Non-pigmented ciliary epithelial cell (primary cell): ENCODE data around the gene TSC22D4.
"Not testable (repeated sequence)": the region's sequence is repeated elsewhere in the genome, so short reads cannot be mapped to it uniquely, and the experiment has no call there.

Experiments used
- DNase-seq: peaks from one replicate; pipeline ENCODE4 v3.0.0-alpha.2; 2010; ENCODE audit warnings: low read depth

The TSC22D4 gene

GRCh38 chr7:100443096-100443840, 35.7 kb downstream of the TSC22D4 start:
- no peak for DNase-seq

- no peak for DNase-seq
Measured at GRCh38 chr7:100441641-100442535, 37.1 kb downstream of the TSC22D4 start.

GRCh38 chr7:100439244-100439643, 39.8 kb downstream of the TSC22D4 start:
- not testable (repeated sequence) for DNase-seq

GRCh38 chr7:100438731-100439130, 40.3 kb downstream of the TSC22D4 start:
- not testable (repeated sequence) for DNase-seq

DNA sequence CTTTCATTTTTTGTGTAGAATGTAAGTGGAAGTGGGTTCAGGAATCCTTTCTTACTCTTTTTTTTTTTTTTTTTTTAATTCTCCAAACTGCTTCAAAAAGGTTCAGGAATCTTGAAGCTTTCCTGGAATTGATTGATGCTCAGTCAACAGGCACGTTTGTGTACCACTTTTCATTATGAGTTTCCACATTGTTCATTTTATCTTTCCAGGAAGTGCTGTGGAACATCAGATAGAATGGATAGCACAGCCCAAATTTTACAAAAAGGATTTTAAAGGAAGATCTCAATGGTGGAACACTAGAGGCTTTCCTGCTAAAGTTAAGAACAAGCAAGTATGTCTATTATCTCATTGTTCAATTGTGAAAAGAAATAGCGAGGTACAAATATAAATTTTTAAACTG, 40.8 kb downstream of the TSC22D4 start:
- DNase-seq: no peak

DNA sequence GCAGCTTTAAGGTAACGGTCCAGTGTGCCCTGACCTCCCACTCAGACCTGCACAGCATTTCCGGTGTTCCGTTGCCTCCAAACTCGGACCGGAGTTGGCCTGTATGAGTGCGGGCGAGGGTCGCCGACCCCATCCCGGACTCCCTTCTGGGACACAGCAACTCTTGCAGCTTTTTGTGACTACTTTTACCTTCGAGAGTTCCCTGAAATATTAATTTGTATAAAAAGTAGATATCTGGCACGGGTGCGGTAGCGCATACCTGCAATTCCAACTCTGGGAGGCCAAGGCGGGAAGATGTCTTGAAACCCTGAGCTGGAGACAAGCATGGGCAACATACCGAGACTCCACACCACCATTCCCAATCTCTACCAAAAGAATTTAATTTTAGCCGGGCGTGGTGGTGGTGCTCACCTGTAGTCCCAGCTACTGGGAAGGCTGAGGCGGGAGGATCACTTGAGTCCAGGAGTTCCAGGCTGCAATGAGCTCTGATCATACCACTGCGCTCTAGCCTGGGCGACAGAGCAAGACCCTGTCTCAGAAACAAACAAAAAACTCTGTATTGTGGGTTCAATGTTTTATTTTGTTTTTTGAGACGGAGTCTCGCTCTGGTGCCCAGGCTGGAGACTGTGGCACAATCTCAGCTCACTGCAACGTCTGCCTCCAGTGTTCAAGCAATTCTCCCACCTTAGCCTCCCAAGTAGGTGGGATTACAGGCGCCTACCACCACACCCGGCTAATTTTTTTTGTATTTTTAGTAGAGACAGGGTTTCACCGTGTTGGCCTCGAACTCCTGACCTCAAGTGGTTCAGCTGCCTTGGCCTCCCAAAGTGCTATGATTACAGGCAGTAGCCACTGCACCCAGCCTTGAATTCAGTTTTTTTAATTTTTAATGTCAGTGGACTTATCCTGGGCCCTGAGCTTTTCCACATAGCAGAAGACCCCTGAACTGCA, 41.6 kb downstream of the TSC22D4 start:
- no peak for DNase-seq

- no peak for DNase-seq
Measured at GRCh38 chr7:100435401-100436304, 43.4 kb downstream of the TSC22D4 start.

GRCh38 chr7:100434297-100435144, 44.5 kb downstream of the TSC22D4 start:
- no peak for DNase-seq

DNA sequence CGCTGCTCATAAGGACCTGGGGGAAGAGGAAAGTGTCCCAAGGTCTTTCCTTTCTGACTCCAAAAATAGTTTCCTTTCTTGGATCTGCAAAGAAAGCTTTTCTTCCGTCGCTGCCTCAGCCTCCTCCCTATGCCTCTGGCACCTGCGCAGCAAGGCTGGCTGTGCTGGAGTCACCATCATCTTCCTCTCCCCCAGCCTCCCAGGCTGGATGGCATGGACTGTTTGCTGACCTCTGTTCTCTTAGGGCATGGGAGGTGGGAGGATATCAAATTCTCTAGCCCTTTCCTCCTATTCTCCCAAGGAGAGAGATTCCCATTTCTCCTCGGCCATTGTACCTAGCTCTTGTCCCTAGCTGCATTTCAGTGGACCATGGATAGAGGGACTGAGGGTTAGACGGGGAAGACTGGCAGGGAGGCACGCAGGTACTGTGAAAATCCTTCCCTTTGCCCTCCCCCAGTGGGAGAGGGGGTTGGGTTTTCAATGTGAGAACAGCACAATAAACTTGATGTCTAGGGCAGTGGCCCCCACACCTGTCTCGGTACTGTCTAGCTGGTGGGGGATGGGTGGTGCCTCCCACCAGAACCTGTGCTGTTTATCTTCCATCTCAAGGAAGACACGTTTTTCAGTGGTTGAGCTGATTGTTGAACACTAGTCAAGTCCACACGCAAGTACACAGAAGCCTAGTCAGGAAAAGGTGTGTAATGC, 45.3 kb downstream of the TSC22D4 start:
- DNase-seq: no peak

- no peak for DNase-seq
Measured at GRCh38 chr7:100433276-100433591, 45.8 kb downstream of the TSC22D4 start.

DNA sequence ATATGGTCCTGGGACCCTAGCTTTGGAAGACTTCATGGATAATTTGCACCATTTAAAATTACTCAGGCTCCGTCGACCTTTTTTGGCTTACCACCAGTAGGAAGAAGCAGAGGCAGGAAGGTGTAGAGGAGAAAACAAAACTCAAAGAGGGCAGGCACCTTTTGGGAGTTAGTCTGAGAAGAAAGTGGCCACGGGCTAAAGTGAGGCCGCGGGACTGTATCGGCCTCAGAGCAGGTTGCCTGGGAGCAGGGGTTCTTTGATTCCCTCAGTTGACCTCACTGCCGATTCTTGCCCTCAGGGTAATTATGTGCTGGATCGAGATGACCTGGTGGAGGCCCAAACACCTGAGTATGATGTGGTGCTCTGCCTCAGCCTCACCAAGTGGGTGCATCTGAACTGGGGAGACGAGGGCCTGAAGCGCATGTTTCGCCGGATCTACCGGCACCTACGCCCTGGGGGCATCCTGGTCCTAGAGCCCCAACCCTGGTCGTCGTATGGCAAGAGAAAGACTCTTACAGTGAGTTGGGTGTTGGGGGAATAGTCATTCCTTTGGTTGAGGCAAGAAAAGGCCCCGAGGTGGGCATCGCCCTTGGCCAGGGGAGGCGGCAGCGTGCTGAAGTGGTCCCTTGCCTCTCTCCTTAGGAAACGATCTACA, 46.3 kb downstream of the TSC22D4 start:
- no peak for DNase-seq

DNA sequence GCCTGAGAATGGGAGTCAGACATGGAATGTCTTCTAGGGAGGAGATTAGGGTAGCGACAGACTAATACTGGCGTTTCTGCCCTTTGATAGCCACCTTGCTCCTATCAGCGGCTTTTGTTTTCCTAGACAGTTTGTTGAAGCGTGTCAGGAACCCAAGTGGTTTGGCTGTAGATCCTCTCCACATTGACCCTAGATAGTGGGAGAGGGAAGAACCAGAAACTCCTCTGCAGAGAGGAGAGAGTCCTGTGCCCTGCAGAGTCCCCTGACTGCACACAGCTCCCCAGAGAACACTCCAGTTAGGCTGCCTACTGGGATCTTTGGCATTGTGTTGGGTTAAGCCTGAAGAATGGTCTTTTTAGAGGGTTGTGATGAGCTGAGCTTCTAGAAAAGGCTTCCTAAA, 47.0 kb downstream of the TSC22D4 start:
- DNase-seq: no peak

GRCh38 chr7:100431286-100431735, 47.7 kb downstream of the TSC22D4 start:
- DNase-seq: no peak

GRCh38 chr7:100430493-100431285, 48.3 kb downstream of the TSC22D4 start:
- no peak for DNase-seq

DNA sequence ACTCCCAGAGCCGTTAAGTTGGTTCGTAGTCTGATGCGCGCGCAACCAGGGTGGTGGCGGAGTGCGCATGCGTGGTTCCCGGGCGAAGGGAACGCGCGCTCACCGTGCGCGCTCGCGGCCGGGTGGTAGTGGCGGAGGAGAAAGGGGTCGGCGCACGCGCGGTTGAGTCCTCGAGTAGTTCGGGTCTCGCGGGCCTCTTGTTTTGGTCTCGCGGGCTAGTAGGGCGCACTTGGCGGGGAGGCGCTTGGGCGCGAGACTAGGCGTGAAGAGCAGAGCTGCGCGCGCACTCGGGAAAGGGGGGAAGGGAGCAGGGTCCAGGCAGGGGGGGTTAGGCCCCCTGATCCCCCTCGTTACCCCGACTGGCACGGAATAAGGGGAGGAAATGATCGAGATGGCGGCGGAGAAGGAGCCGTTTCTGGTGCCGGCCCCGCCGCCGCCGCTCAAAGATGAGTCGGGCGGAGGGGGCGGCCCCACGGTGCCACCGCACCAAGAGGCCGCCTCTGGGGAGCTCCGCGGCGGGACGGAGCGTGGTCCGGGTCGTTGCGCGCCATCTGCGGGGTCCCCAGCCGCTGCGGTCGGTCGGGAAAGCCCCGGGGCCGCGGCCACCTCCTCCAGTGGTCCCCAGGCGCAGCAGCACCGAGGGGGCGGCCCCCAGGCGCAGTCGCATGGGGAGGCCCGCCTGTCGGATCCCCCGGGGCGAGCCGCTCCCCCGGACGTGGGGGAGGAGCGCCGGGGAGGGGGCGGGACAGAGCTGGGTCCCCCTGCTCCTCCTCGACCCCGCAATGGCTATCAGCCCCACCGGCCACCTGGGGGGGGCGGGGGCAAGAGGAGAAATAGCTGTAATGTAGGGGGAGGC, 49.1 kb downstream of the TSC22D4 start, which contains the start of gene MEPCE:
Gene MEPCE (plus strand): TSS at position 195 of the 856 bp plus-strand sequence. CDS start 188 bp downstream, at position 383.
- DNase-seq: peak; percentile 71

DNA sequence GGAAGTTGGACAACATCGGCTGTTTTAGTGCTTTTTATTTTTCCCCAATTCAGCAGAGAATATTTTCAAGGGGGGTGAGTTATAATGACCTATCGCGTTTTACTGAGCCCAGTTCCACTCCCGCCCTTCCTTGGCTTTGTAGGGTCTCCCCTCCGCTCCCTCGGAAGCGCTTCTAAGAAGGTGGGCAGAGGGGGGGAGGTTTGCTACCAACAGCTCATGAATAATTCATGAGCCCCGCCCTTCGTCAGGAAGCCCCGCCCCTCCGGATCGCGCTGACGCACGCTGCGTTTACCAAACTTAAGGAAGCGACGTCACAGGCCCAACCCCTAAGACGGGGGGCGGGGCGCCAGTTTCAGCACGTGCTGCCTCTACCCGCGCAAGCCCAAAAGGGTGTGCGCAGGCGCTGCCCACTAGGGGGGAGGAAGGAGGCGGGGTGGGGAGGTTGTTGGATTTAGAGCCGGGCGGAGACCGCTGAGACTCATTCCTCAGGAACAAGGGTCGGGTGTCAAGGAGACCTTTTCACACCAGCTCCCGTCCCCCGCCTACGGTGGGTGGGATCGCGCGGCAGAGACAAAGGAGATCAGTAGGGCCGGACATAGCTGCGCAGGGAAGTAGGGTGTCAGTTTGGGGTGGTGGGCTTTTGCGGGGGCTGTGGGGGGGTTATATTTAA, 49.9 kb downstream of the TSC22D4 start:
- peak; percentile 97 for DNase-seq
